ENCODE data around the gene TMEM63C.

TMEM63C gene

DNA sequence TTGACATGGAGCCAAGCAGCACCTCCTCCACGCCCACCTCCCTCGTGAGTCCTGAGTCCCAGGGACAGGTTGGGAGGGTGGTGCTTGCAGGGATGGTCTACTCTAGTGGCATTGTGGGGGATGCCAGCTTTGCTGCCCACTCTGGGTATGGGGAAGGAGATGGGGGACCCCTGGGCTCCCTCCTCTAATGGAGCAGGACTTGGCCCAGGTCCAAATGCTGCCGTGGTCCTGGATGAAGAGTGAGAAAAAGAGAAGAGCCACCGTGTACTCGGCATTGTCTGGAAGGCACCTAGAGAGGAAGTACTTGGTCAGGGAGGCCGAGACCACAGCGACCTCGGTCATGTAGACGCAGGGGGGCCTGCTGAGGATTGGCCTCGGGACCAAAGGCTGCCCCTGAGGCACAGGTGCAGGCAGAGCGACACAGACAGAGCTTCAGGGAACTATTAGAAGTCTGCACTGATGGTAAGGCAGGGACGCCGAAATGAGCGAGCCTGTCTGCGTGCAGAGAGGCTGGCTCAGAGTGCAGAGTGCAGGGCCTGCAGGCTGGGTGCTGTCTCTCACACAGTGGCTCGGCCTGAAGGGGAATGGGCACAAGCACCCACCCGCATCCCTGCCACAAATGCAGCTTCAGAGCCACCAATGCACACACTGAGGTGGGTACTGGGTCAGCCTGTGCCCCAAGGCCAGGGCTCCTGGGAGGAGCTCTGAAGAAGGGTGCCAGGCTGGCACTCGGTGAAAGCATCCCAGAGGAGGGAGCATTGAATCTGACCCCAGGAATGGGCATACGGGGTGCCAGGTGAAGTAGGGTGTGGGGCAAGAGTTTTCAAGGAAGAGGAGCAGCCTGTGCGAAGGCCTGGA is 72.0 kb downstream of the TMEM63C start:
- DNase-seq (ENCODE audit: low spot score) = no peak

DNA sequence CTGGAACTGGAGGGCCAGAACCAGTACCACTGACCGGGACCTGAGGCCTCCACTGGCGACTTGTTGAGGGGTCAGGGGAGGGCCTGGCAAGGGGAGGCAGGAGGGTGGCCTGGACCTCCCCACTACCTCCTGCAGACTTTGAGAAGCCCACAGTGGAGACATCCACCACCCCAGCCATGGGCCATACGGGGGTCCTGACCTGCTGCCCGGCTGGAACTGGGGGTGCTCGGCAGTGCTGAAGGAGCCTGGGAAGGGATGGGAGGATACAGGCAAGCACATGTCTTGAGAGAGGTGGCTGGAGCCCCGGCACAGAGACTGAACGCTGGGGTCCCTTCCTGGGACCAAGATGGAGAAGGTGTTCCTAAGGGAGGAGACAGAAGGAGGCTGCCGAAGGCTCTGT is 75.1 kb downstream of the TMEM63C start:
- DNase-seq (ENCODE audit: low spot score) = no peak

DNA sequence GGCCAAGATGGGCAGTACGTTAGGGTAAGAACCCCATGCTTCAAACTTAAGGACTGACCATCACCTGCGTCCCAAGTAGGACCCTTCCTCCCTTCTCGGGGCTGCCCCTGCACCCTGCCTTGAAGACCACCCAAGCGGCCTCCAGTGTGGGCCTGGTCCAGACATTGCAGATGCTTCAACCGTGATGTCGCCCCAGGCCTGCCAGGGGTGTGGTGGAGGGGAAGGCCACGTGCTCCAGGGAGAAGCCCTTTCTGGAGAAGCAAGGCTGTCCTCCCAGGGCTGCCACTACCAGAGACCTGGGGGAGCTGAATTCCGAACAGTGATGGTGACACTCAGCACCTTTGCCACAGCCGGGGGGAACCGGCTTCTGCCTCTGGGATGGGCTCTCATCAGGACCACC is 76.1 kb downstream of the TMEM63C start:
- no peak for DNase-seq (ENCODE audit: low spot score)

DNA sequence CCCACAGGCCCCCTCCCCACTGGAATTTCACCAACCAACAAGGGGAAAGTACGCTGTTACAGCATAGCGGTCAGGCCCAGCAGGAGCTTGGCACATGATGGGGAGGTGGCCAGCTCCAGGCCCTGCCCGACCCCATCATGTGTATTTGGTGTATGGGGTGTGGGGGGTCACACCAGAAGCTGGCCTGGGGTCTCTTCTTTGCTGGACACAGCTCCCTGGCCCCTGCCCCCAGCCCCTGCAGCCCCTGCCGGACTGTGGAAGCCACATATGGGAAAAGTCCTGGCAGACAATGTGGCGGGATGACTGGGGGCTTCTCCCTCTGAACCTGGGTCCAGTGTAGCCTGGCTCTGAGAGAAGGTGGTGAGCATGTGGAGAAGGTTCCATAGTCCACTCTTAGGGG is 77.0 kb downstream of the TMEM63C start:
- DNase-seq (ENCODE audit: low spot score) = no peak

DNA sequence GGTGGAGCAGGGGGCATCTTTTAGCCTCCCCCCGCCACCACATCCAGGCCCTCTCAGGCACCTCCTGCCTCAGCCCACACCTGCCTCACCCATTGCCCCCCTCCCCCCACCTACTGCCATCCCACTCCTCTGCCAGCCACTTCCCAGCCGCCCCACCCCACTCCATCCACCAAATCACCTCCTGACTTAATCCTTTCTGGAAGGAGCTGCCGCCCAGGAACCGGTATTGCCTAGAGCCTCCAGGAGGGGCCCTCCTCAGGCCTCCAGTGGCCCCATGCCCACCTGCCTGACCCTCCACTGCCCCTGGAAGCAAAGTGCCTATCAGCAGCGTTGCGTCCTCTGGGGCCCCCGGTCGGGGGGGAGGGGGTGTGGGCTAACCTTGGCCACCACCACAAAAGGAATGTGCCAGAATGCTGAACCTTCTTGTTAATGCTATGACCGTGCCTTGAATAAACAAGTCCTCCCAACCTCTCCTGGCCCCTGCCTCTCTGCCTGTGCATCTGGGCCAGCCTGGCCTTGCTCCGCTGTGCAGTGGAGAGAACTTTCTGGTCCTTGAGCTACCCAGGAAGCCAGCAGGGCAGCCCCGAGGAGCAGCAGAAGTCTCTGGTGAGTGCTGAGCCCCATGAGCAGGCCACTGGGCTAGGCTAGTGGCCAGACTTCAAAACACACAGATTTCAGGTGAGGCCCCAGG is 77.6 kb downstream of the TMEM63C start:
- DNase-seq (ENCODE audit: low spot score) = no peak

DNA sequence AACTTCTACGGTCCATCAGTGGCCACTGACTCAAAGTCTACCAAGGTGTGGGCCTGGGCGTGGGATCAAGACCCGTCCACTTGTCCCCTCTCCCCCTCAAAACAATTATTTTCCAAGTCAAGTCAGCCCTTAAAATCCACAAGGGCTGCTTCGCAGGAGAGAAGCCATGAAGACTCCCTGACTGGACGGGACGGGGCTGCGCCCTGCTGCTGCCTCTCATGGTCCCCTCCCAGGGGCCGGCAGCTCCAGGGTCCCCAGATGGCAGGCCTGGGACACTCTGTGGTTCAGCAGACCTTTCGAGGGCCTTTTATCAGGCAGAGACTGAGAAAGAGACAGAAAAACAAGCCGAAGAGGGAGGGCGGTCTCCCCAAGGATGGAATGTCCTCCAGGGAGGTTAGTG is 78.6 kb downstream of the TMEM63C start:
- DNase-seq (ENCODE audit: low spot score) = no peak

DNA sequence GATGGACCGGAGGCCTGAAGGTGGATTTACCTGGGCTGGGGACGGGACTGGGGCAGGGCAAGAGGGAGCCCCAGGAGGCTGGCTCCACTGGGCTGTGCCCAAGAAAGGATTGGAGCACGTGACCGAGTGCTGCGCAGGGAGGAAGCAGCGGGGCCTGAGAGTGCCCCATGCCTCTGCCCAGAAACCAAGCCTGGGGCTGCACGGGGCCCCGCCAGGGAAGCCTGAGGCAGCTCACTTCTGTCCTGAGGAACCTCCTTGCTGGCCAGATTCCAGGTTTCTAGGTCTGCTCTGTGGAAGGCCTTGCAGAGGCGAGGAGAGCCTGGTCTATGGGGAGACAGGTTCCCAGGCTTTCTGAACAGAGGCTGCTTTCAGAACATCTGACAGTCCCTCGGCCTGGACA is 79.0 kb downstream of the TMEM63C start:
- DNase-seq (ENCODE audit: low spot score) = no peak

DNA sequence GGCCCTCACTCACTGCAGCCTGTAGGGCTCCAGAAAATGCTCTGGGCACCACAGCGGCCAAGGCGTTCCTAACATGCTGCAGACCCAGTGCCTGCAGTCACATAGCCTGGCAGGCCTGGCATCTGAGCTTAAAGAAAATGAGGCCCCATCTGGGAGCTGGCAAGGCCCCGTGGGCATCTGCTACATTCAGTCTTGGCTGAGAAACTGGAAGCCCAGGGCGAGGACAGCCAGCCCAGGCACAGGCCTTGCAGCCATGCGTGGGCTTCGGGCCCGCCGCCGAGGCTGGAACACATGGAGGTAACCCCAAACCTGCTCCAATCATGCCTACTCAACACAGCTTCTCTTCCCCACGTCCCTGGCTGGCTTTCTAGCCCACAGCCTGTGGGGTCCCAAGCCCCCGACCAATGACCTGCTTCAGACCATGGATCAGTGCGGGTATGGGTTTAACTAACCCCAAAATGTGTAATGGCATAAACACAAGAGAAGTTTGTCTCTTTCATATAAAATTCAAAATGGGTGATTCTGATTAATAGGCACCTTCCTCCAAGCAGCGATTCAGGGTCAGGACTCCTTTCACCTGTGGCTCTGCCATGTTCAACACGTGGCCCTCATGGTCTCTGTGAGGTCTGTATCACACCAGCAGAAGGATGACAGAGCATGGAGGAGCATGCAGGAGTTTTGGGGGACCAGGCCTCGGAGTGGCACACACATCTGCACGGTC is 83.0 kb downstream of the TMEM63C start:
- no peak for DNase-seq (ENCODE audit: low spot score)

DNA sequence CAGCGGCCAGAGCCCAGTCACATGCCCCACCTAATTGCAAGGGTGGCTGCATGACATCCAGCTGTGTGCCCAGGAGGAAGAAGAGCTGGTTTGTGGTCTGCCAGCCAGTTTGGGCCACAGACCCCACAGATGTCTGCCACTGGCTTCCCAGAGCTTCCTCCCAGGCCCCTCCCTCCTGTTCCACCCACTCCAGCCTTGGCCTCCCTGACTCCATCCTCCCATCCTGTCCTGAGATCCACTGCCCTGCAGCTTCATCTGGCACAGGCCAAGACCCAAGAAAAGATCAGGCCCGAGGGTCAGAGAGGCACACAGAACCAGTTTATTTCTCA is 83.6 kb downstream of the TMEM63C start:
- DNase-seq (ENCODE audit: low spot score) = no peak

DNA sequence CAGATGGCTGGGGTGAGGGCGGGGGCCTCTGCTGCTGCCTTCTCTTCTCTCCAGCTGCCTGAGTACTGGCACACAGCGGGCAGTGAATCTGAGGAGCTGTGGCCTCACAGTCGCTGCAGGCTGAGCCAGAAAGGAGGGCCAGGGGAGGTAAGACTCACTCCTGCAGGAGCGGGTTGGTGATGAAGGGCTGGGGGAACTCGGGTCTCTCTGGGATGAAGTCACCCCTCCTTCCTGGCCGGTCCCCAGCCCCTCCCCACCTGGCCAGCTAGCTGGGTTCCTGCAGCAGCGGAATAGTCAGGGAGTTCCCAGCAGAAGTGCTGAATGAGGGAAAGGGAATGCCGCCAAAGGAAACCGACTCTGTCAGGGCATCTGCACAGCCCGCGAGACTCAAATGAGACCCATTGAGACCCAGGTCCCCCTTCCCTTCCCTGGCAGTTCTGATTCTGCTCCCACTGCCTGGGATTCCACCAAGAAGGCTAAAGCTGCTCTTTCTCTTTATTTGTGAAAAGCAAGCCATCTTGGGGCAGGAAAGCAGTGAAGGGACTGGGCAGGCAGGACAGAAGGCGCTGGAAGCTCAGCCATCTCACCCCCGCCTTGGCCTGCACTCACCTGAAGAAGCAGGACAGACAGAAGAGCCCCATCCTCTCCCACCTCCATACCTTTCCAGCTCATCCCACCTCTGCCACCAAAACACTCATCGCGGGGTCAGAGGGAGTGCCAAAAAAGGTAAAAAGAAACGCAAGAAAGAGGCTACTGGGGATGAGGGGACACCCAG is 84.2 kb downstream of the TMEM63C start:
- no peak for DNase-seq (ENCODE audit: low spot score)

DNA sequence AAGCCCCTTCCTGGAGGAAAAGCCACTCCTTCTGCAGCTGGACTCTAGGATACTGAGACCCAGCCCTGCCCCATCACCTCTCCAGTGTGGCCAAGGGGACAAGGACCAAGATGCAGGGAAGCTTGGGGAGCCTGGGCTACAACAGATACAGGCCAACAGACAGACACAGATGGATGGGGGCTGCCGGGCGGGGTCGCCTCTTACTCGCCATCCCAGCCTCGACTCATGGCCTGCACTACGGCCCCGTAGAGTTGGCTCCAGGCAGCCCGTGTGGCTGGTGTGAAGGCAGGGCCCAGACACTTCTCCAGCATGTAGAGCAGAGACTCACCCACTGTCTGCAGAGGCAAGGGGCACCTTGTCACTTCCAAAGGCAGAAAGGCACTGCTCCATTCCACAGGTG is 84.7 kb downstream of the TMEM63C start:
- no peak for DNase-seq (ENCODE audit: low spot score)

DNA sequence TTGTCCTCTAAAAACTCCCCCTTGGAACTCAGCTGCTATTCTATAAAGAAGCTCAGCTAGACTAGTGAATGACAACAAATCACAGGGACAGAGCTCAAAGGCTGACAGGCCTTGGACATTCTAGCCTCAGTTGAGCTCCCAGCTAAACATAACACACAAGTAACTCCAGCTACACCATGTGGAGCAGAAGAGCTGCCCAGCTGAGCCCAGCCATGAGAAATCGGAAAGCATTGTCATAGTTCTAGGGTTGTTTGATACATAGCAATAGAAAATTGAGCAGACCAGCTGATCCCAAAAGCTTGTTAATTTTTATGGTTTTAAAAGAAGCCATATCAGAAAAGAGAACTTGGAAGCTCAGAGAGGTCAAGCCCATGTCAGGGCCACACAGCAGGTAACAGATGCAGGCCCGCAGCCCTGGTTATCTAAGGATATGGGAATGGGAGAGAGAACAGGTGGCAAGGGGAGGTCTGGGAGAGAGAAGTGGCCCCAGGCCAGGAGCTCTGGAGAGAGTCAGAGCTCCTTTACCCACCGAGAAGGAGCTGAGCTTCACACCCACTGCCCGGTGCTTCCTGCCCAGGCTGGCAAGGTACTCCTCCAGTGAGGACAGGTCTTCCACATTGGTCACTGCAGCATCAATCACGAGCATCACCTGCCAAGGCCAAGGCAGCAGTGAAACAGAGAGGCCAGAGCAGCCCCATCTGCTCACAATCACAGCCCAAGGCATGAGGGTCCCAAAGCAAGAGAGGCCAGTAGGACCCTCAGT is 86.5 kb downstream of the TMEM63C start:
- no peak for DNase-seq (ENCODE audit: low spot score)

DNA sequence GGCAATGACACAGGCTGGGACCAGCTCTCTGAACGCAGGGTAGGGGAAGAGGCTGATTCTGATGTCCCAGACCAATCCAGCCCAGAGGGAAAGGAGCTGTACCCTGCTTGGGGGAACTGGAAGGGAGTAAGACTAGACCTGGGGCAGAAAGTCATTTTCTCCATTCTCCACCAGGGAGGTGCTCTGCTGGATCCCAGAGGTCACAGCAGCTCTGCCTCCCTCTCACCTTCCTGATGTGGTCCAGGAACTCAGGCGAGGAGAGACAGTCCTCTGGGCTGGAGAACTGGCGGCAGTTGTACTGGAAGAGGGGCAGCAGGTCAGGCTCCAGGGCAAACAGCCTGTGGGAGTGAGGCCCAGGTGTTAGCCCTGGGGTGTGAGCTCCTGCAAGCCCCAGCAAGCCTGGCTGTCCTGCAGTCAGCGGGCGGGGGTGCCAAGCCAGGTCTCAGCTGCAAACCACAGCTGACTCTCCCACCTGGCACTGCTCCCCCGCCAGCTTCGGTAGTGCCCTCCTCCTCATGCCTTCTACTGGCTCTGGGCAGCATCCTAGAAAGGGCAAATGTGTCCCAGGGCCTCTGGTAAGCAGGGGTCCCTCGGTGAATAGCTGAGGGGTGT is 87.5 kb downstream of the TMEM63C start:
- DNase-seq (ENCODE audit: low spot score) = no peak

DNA sequence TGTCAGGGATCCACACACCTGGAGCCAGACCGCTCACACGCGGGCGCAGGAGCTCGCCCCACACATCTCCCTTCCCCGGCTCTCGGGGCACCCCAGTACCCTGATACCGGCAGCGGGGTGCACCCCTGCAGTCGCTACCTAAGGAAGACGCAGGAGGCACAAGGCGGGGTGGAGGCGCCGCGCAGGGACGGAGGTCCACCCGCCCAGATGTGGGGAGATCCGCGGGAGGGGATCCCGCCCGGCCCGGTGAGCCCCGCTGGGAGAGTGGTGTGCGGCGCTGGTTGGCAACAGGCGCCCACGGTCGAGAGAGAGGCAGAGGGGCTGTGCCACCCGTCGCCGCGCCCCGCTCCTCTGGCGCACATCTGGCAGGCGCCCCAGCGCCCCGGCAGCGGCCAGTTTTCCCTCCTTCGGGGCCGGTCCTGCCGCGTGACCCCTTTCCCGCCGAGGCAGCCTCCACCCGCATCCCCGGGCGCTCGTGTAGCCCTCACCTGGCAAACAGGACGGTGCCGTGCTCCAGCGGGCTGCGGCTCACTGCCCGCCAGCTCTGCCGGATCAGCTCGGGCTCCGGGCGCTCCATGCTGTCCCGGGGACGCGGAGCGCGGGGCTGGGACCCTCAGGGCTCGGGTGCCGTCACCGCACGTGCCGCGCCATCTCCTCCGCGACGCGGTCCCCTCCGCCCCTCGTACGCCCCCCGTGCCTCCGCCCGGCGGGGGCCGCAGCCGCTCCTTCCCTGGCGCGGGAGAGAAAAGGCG is 88.9 kb downstream of the TMEM63C start:
- DNase-seq (ENCODE audit: low spot score) = no peak

DNA sequence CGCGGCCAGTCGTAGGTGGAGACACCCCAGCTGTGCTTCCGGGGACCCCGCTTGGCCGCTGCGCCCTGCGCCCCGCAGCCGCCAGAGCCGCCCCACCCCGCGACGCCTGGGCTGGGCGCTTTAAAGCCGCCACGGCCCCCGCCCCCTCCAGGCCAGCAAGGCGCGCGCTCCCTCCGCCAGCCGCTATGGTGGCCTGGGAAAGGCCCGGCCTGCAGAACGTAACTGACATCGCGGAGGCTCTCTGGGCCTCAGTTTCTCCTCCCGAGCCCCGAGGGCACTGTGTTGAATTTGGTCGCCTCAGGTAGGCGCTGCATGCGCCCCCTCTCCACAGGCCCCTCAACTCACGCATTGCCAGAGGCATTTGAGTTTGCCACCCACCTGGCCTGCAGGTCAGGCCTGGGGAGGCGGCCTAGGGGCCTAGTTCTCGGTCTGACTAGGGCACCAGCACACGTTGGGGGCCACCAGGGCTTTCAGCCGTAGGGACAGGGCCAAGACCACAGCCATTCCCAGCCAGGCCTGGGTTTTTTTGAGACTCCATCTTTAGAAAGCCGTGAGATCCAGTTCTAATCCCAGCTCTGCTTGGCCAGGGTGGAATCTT is 89.6 kb downstream of the TMEM63C start, which contains the start of gene NGB:
NGB (minus strand) TSS at position 94 of the 598 bp plus-strand sequence. CDS start 269 bp downstream, outside the sequence.
- DNase-seq (ENCODE audit: low spot score) = no peak

DNA sequence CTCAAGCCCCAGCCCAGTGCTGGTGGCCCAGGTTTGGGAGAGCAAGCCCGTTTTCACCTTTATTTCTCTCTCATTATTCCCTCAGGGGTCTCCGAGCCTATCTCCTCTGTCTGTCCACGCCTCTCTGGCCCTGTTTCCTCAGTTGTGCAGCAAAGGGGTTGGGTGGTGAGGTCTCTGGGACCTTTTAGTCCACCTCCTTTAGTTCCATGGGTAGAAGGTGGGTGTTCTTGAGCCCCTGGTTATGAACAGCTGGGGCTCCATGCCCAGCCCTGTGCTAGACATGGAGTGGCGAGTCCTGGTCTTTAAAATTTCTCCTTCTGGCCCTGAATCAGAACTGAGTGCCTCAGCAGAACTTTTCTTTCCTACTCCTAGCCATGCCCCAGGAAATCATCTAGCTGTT is 90.7 kb downstream of the TMEM63C start:
- no peak for DNase-seq (ENCODE audit: low spot score)

DNA sequence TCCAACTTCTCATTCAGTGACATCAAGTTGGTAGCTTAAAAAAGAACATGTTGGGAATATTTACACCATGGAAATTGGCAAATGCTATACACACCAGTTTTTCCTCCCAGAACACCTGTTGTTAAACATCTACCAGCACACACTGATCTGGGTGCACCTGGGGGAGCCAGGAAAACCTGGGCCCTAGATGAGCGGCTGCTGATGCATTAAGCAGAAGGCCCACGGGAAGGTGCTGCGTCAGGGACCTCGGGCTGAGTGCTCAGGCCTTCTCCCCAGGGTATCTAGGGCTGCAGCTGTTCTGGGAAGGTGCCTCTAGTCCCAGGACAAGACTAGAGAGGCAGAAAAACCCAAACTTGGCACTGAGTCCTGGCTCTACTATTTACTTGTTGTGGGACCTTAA is 92.2 kb downstream of the TMEM63C start:
- no peak for DNase-seq (ENCODE audit: low spot score)

DNA sequence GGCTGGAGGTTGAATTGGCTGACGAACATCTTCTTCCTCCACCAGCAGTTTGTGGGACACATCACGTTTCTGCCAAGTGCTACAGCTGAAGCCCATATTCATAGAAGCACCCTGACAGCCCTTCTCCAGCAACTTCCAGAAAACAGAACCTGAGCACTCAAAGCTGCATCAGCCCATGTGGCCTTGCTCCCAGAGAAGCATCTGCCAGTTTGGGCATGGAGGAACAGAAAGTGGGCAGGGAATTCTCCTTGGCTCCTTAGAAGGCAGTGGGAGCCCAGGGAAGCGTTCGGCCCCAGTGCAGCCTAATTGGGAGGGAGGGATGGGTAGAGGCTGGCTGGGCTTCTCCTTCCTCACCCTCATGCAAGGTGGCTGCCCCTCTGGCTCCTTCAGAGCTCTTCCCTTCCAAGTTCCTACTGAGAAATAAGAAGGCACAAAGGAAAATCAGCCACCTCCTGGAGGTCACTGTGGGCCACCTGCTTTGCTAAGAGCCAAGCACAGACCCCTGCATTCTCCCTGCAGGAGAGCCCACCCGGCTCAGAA is 93.5 kb downstream of the TMEM63C start:
- DNase-seq (ENCODE audit: low spot score) = no peak

DNA sequence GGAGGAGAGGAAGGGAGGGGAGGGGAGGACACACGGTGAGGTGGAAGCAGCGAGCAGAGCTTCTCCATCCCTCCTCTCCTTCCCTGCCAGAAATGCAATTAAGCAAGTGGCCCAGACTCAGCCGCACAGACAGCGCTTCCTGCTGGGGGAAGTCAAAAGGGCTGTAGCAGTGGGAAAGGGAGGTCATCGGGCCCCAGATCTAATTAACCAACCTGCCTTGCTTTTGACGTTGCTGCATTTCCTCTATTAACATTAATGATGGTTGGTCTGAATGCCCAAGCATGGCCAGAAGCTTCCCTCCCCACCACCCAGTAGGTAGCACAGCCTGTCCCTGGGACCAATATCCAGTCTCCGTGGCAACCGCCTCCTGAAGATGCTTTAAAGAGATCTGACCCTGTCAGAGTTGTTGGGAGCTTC is 94.0 kb downstream of the TMEM63C start:
- DNase-seq (ENCODE audit: low spot score) = no peak
